Vagina (tissue), 2 donors: ENCODE results near the gene ELFN2. TPM values are rescaled to one million over a fixed set of nuclear protein-coding genes. Genes with fewer than 3 reads are reported as not detected.

Experiments
- DNase-seq, 2 donors: peaks; one replicate each; pipeline ENCODE4 v3.0.0-alpha.2; 2017; ENCODE audit errors: extremely low spot score in 2 of 2
- H3K27ac ChIP-seq: fragments of 200-600 bp; sonication (generic); one replicate; pipeline ENCODE4 v1.5.1; 2019
- H3K27me3 ChIP-seq: fragments of 200-600 bp; sonication (generic); one replicate; pipeline ENCODE4 v1.5.1; 2019
- H3K36me3 ChIP-seq, 2 donors: fragments of 200-600 bp; sonication (generic); one replicate each; pipeline ENCODE4 v1.5.1; 2017 to 2019
- H3K4me1 ChIP-seq: fragments of 200-600 bp; sonication (generic); one replicate; pipeline ENCODE4 v1.5.1; 2019
- H3K4me3 ChIP-seq, 2 donors: fragments of 200-600 bp; sonication (generic); 1 replicate in 1 of 2; 2 replicates in 1 of 2; pipeline ENCODE4 v1.5.1; 2016 to 2019
- H3K9me3 ChIP-seq: fragments of 200-600 bp; sonication (generic); one replicate; pipeline ENCODE4 v1.5.1; 2019
- CTCF ChIP-seq, 3 experiments: fragments of 450-650 bp in 2 of 3; fragments of 200-600 bp in 1 of 3; sonication (generic) in 1 of 3; IDR thresholded peaks; one replicate each; pipeline ENCODE4 v1.5.1; 2017 to 2019; ENCODE audit warnings: antibody characterized with exemption in 3 of 3, mild to moderate bottlenecking in 2 of 3, moderate library complexity in 2 of 3
- POLR2A ChIP-seq, 2 donors: fragments of 450-650 bp; IDR thresholded peaks; one replicate each; pipeline ENCODE4 v1.6.1; 2017; ENCODE audit warnings: antibody characterized with exemption in 2 of 2, mild to moderate bottlenecking in 2 of 2, moderate library complexity in 2 of 2
- POLR2AphosphoS5 ChIP-seq, 2 donors: sonication (generic); formaldehyde crosslinking; IDR thresholded peaks; one replicate each; pipeline ENCODE4 v1.9.0; 2017; ENCODE audit warnings: antibody characterized with exemption in 2 of 2, mild to moderate bottlenecking in 2 of 2, low read depth in 1 of 2; ENCODE audit not compliant: insufficient read depth in 1 of 2
- intact Hi-C: fragments of 100-400 bp; cut with DNase I; formaldehyde crosslinking; loops from one replicate; pipeline ENCODE4 v1.15.1; 2023
- total RNA-seq: library from RNA; depleted of rRNA; stranded (reverse); fragments of >200 nt; gene quantifications from one replicate; pipeline ENCODE4 v1.2.3, GENCODE V29; 2016

The ELFN2 gene
- total RNA-seq, 1 donor from 2014 or later: not detected

- no peaks in the 10 kb centered on the region for H3K36me3 ChIP-seq
- TF ChIP-seq CTCF (IDR thresholded peaks at IDR 0.05) (no peak), POLR2A (IDR thresholded peaks at IDR 0.05) (no peak), POLR2AphosphoS5 (IDR thresholded peaks at IDR 0.05; ENCODE audit: insufficient read depth in 1 of 2, low read depth in 1 of 2) (no peak)
- H3K27me3 ChIP-seq: peaks cover 7% of the 10 kb centered on the region
- no peaks in the 10 kb centered on the region for H3K9me3 ChIP-seq
- no peak overlapping the region for H3K27ac ChIP-seq
- H3K4me3 ChIP-seq: no peak overlapping the region
- H3K4me1 ChIP-seq: no peaks in the 10 kb centered on the region
- no peak for DNase-seq
- intact Hi-C loops: no loop called here
These were observed 93.4 kb downstream of the ELFN2 start for GRCh38 chr22:37333724-37334460.

DNA sequence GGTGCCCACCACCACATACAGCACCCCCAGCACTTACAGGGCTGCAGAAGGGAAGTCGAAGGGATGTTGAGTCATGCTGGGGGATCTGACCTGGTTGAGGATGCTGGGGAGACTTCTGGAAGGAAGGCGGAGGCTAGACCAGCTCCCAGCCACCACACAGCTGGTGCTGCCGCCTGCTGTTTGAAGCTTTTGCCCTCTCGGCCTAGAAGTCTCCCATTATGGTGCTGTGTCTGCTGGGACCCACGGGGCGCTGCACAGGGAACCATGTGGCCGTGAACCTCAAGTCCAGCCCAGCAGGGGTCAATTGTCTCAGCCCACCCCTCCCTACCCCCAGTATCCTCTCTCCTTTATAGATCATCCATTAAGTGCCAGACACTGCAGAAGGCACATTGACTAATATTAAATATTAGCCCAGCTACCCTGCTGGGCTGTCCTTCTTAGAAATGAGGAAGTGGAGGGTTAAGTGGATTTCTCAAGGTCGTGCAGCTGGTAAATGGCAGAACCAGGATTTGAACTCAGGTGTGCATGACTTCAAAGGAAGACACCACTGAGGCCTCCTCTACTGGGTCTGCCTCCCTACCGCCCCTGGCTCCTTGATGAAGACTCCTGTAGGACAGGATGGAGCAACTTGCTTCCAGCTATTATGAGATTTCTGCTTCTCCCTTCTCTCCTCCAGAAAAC, 95.3 kb downstream of the ELFN2 start:
- Histone ChIP-seq H3K27ac (no peak overlapping the region), H3K36me3 (no peaks in the 10 kb centered on the region), H3K4me1 (no peaks in the 10 kb centered on the region), H3K4me3 (no peak overlapping the region), H3K27me3 (peaks cover 7% of the 10 kb centered on the region), H3K9me3 (no peaks in the 10 kb centered on the region)
- TF ChIP-seq CTCF (IDR thresholded peaks at IDR 0.05) (no peak), POLR2A (IDR thresholded peaks at IDR 0.05) (no peak), POLR2AphosphoS5 (IDR thresholded peaks at IDR 0.05; ENCODE audit: insufficient read depth in 1 of 2, low read depth in 1 of 2) (no peak)
- DNase-seq: no peak
- intact Hi-C loops: no loop called here

DNA sequence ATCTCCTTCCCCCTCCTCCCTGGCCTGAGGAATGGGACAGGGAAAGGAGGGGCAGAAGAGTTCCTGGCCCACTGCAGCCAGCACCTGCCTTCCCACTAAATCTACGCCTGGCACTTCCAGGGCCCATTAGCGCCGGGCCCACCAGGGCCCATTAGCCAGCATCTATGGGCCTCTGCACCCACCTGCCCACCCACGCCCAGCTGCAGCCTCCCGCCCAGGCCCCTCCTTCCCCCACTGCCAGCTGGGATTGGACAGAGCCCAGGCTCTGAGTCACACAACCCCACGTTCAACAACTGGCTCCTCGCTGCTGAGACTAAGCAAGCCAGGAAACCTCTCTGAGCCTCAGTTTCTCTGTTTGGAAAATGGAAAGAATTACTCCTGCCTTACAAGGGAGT, 96.2 kb downstream of the ELFN2 start:
- Histone ChIP-seq H3K4me1 (no peaks in the 10 kb centered on the region), H3K4me3 (no peak overlapping the region), H3K27ac (no peak overlapping the region), H3K27me3 (peaks cover 7% of the 10 kb centered on the region), H3K36me3 (no peaks in the 10 kb centered on the region), H3K9me3 (no peaks in the 10 kb centered on the region)
- DNase-seq: no peak
- TF ChIP-seq CTCF (IDR thresholded peaks at IDR 0.05) (no peak), POLR2A (IDR thresholded peaks at IDR 0.05) (no peak), POLR2AphosphoS5 (IDR thresholded peaks at IDR 0.05; ENCODE audit: insufficient read depth in 1 of 2, low read depth in 1 of 2) (no peak)
- intact Hi-C loops: no loop called here

- intact Hi-C loops: no loop called here
- Histone ChIP-seq H3K36me3 (no peaks in the 10 kb centered on the region), H3K9me3 (no peaks in the 10 kb centered on the region), H3K27ac (no peak overlapping the region), H3K4me1 (no peaks in the 10 kb centered on the region), H3K27me3 (peaks cover 2% of the 10 kb centered on the region), H3K4me3 (no peak overlapping the region)
- TF ChIP-seq CTCF (IDR thresholded peaks at IDR 0.05) (no peak), POLR2AphosphoS5 (IDR thresholded peaks at IDR 0.05; ENCODE audit: insufficient read depth in 1 of 2, low read depth in 1 of 2) (no peak), POLR2A (IDR thresholded peaks at IDR 0.05) (no peak)
- no peak for DNase-seq
These were observed 96.9 kb downstream of the ELFN2 start for GRCh38 chr22:37330200-37331033.
